SK-N-SH (cell line): ENCODE measurements around the gene MYH10. TPM values are rescaled to one million over a fixed set of nuclear protein-coding genes. Genes with fewer than 3 reads are reported as not detected.

Source experiments
- CHD2 ChIP-seq: fragments of 150-350 bp; IDR thresholded peaks from 2 replicates; pipeline ENCODE4 v1.6.1; 2018; ENCODE audit warnings: low read length; ENCODE audit not compliant: partially characterized antibody
- EZH2phosphoT487 ChIP-seq: fragments of 200-600 bp; sonication (generic); IDR thresholded peaks from 2 replicates; pipeline ENCODE4 v1.6.1; 2017; ENCODE audit warnings: low read depth, mixed run types, mild to moderate bottlenecking, antibody characterized with exemption, moderate library complexity, borderline replicate concordance
- FOXJ3 ChIP-seq: sonication (generic); formaldehyde crosslinking; IDR thresholded peaks from 2 replicates; pipeline ENCODE4 v1.5.1; 2020; ENCODE audit warnings: mild to moderate bottlenecking, missing genetic modification reagents
- FOXM1 ChIP-seq: IDR thresholded peaks from 2 replicates; pipeline ENCODE4 v1.4.0; 2012; ENCODE audit warnings: low read depth, mild to moderate bottlenecking
- NRF1 ChIP-seq: IDR thresholded peaks from 2 replicates; pipeline ENCODE4 v1.6.1; 2012; ENCODE audit warnings: low read depth, mild to moderate bottlenecking, low read length
- POLR2AphosphoS5 ChIP-seq: IDR thresholded peaks from 2 replicates; pipeline ENCODE4 v1.6.1; 2012; ENCODE audit warnings: low read depth, low read length
- RAD21 ChIP-seq: IDR thresholded peaks from 2 replicates; pipeline ENCODE4 v1.6.1; 2012; ENCODE audit warnings: mild to moderate bottlenecking, low read length
- RCOR1 ChIP-seq: fragments of 150-350 bp; IDR thresholded peaks from 2 replicates; pipeline ENCODE4 v1.6.1; 2017; ENCODE audit warnings: antibody characterized with exemption, low read length
- RFX5 ChIP-seq: IDR thresholded peaks from 2 replicates; pipeline ENCODE4 v1.6.1; 2012; ENCODE audit warnings: mild to moderate bottlenecking, improper control_type of control experiment, low read length
- RXRA ChIP-seq: IDR thresholded peaks from 2 replicates; pipeline ENCODE4 v1.4.0; 2012; ENCODE audit warnings: low read depth, mild to moderate bottlenecking, borderline replicate concordance
- SIN3A ChIP-seq: IDR thresholded peaks from 2 replicates; pipeline ENCODE4 v1.6.1; 2012; ENCODE audit warnings: low read depth, mild to moderate bottlenecking, low read length, moderate library complexity, borderline replicate concordance
- SMC3 ChIP-seq: IDR thresholded peaks from 2 replicates; pipeline ENCODE4 v1.6.1; 2012; ENCODE audit warnings: low read depth, low read length, improper control_type of control experiment
- TAF1 ChIP-seq: IDR thresholded peaks from 2 replicates; pipeline ENCODE4 v1.6.1; 2012; ENCODE audit warnings: low read depth, mild to moderate bottlenecking, low read length, moderate library complexity, borderline replicate concordance
- TCF12 ChIP-seq: IDR thresholded peaks from 2 replicates; pipeline ENCODE4 v1.4.0; 2012
- polyA plus RNA-seq, 3 experiments: library from polyadenylated mRNA; depleted of rRNA; stranded (reverse); fragments of >200 nt; gene quantifications; 2 replicates each; pipeline ENCODE4 v1.2.3, GENCODE V29; 2012
- TF ChIP-seq, protein P1 (sequence below): fragments of 150-350 bp; IDR thresholded peaks from 2 replicates; pipeline ENCODE4 v1.6.1; 2016; ENCODE audit warnings: mild to moderate bottlenecking, low read depth, low read length
- TF ChIP-seq, protein P2 (sequence below): IDR thresholded peaks from 2 replicates; pipeline ENCODE4 v1.4.0; 2012; ENCODE audit warnings: low read depth, borderline replicate concordance
- TF ChIP-seq, protein P3 (sequence below): IDR thresholded peaks from 2 replicates; pipeline ENCODE4 v1.4.0; 2012; ENCODE audit warnings: low read depth
- TF ChIP-seq, protein P4 (sequence below): IDR thresholded peaks from 2 replicates; pipeline ENCODE4 v1.6.1; 2012; ENCODE audit warnings: mild to moderate bottlenecking, low read depth, low read length, moderate library complexity
- TF ChIP-seq, protein P5 (sequence below): fragments of 150-350 bp; IDR thresholded peaks from 2 replicates; pipeline ENCODE4 v1.6.1; 2017; ENCODE audit warnings: antibody characterized with exemption, low read length, low read depth, borderline replicate concordance
- TF ChIP-seq, protein P6 (sequence below): IDR thresholded peaks from 2 replicates; pipeline ENCODE4; 2012

Gene MYH10
- polyA plus RNA-seq, 1 of the 3 experiments (the other 2 are of a cell fraction), result 64.2 TPM

DNA sequence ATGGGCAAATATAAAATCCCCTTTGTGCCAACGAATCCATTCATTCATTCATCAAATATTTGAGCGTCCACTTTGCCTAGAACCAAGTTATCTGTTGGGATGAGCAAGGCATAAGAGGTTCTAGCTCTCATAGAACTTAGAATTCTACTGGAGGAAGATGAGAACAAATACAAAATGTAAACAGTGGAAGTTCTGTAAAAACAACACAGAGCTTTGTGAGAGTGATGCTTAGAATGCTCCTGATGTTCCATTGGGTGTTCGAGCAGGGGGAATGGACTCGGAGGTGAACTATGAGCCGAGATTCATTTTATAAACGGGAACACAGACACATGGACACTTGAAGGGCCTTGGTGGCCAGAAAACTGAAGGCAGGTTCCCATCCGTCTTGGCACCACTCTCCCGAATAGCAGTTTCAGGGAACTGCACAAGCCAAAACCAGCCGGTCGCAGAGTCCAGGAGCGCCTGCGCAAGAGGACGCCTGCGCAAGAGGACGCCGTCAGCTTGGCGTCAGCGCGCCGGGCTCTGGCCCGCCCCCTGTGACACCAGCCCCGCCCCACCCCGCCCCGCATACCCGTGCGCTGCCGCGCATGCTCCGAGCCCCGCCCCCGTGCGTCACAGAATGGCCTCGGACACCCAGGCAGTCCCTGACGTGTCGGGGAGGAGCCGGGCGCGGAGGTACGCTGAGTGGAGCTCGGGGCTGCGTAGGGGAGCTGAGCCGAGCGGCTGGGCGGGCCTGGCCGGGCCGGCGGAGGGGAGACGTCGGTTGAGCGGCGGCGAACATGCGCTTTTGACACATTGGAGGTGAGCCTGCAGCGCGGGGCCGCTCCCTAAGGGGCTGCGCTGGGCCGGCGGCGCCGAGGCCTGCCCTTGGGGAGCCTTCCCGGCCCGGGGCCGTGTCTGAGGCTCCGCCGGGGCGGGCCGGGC, 195.0 kb downstream of the MYH10 start, which contains the start of gene NDEL1 (continued):
- no peak for TF ChIP-seq EZH2phosphoT487
- TF ChIP-seq, protein P1, sequence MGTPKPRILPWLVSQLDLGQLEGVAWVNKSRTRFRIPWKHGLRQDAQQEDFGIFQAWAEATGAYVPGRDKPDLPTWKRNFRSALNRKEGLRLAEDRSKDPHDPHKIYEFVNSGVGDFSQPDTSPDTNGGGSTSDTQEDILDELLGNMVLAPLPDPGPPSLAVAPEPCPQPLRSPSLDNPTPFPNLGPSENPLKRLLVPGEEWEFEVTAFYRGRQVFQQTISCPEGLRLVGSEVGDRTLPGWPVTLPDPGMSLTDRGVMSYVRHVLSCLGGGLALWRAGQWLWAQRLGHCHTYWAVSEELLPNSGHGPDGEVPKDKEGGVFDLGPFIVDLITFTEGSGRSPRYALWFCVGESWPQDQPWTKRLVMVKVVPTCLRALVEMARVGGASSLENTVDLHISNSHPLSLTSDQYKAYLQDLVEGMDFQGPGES, result no peak
- TF ChIP-seq RAD21, result no peak
- TF ChIP-seq, protein P2, sequence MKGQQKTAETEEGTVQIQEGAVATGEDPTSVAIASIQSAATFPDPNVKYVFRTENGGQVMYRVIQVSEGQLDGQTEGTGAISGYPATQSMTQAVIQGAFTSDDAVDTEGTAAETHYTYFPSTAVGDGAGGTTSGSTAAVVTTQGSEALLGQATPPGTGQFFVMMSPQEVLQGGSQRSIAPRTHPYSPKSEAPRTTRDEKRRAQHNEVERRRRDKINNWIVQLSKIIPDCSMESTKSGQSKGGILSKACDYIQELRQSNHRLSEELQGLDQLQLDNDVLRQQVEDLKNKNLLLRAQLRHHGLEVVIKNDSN, result no peak
- TF ChIP-seq FOXJ3 (CRISPR knock-in tag), result no peak
- TF ChIP-seq FOXM1, result no peak
- TF ChIP-seq, protein P3, sequence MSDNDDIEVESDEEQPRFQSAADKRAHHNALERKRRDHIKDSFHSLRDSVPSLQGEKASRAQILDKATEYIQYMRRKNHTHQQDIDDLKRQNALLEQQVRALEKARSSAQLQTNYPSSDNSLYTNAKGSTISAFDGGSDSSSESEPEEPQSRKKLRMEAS, result 0 out of 2 replicates have a peak, but pooled peaks have one; percentile 8
- no peak for TF ChIP-seq TCF12
- no peak for TF ChIP-seq RXRA
- TF ChIP-seq, protein P4, sequence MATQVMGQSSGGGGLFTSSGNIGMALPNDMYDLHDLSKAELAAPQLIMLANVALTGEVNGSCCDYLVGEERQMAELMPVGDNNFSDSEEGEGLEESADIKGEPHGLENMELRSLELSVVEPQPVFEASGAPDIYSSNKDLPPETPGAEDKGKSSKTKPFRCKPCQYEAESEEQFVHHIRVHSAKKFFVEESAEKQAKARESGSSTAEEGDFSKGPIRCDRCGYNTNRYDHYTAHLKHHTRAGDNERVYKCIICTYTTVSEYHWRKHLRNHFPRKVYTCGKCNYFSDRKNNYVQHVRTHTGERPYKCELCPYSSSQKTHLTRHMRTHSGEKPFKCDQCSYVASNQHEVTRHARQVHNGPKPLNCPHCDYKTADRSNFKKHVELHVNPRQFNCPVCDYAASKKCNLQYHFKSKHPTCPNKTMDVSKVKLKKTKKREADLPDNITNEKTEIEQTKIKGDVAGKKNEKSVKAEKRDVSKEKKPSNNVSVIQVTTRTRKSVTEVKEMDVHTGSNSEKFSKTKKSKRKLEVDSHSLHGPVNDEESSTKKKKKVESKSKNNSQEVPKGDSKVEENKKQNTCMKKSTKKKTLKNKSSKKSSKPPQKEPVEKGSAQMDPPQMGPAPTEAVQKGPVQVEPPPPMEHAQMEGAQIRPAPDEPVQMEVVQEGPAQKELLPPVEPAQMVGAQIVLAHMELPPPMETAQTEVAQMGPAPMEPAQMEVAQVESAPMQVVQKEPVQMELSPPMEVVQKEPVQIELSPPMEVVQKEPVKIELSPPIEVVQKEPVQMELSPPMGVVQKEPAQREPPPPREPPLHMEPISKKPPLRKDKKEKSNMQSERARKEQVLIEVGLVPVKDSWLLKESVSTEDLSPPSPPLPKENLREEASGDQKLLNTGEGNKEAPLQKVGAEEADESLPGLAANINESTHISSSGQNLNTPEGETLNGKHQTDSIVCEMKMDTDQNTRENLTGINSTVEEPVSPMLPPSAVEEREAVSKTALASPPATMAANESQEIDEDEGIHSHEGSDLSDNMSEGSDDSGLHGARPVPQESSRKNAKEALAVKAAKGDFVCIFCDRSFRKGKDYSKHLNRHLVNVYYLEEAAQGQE, result no peak
- peak; percentile 71 for TF ChIP-seq TAF1
- TF ChIP-seq, protein P5, sequence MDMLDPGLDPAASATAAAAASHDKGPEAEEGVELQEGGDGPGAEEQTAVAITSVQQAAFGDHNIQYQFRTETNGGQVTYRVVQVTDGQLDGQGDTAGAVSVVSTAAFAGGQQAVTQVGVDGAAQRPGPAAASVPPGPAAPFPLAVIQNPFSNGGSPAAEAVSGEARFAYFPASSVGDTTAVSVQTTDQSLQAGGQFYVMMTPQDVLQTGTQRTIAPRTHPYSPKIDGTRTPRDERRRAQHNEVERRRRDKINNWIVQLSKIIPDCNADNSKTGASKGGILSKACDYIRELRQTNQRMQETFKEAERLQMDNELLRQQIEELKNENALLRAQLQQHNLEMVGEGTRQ, result no peak
- TF ChIP-seq CHD2, result peak; percentile 27
- TF ChIP-seq, protein P6, sequence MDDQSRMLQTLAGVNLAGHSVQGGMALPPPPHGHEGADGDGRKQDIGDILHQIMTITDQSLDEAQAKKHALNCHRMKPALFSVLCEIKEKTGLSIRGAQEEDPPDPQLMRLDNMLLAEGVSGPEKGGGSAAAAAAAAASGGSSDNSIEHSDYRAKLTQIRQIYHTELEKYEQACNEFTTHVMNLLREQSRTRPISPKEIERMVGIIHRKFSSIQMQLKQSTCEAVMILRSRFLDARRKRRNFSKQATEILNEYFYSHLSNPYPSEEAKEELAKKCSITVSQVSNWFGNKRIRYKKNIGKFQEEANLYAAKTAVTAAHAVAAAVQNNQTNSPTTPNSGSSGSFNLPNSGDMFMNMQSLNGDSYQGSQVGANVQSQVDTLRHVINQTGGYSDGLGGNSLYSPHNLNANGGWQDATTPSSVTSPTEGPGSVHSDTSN, result no peak
- peak; percentile 96 for TF ChIP-seq NRF1
- TF ChIP-seq RCOR1, result no peak
- peak; percentile 99 for TF ChIP-seq POLR2AphosphoS5
- peak; percentile 19 for TF ChIP-seq SIN3A
- TF ChIP-seq SMC3, result no peak
- no peak for TF ChIP-seq RFX5
